ENCODE measurements around the gene ALOX5AP.

ALOX5AP gene

GRCh38 chr13:30776661-30777060 lies 41.3 kb downstream of the ALOX5AP start:
- no peak for DNase-seq (ENCODE audit: extremely low read depth, insufficient read length)
- no peak overlapping the region for H3K4me3 ChIP-seq (replicated peaks; ENCODE audit: low read depth, low read length)
- no peak for TF ChIP-seq CTCF (IDR thresholded peaks at IDR 0.05; ENCODE audit: insufficient read depth, low read length, poor library complexity, severe bottlenecking)
- no peaks in the 10 kb centered on the region for H3K36me3 ChIP-seq (ENCODE audit: control insufficient read depth, insufficient read depth, low read length)
- no peaks in the 10 kb centered on the region; the same call in 1 of the 2 replicates for H3K27me3 ChIP-seq (replicated peaks; ENCODE audit: control insufficient read depth, insufficient read depth, low read length)

DNA sequence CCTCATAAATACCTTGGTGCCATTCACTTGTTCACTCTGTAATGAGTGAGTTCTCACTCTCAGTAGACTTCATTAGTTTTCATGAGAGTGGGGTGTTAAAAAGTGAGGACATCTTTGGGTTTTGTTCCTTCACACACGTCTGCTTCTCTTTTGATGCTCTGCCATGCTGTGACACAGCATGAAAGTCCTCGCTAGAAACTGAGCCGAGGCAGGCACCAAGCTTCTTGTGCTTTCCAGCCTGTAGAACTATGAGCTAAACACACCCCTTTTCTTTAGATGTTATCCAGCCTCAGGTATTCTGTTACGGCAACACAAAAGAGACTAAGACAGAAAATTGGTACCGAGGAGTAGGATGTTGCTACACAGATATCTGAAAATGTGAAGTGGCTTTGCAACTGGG lies 43.7 kb downstream of the ALOX5AP start:
- no peaks in the 10 kb centered on the region; the same call in 1 of the 2 replicates for H3K27me3 ChIP-seq (replicated peaks; ENCODE audit: control insufficient read depth, insufficient read depth, low read length)

GRCh38 chr13:30779608-30780007 lies 44.3 kb downstream of the ALOX5AP start:
- H3K27me3 ChIP-seq (replicated peaks; ENCODE audit: control insufficient read depth, insufficient read depth, low read length) = no peaks in the 10 kb centered on the region; the same call in 1 of the 2 replicates
- H3K4me3 ChIP-seq (replicated peaks; ENCODE audit: low read depth, low read length) = no peak overlapping the region
- no peak for TF ChIP-seq CTCF (IDR thresholded peaks at IDR 0.05; ENCODE audit: insufficient read depth, low read length, poor library complexity, severe bottlenecking)

More for the DNA sequence above, 43.7 kb downstream of the ALOX5AP start:
- no peak for DNase-seq (ENCODE audit: extremely low read depth, insufficient read length)
- H3K36me3 ChIP-seq (ENCODE audit: control insufficient read depth, insufficient read depth, low read length) = no peaks in the 10 kb centered on the region
- H3K4me3 ChIP-seq (replicated peaks; ENCODE audit: low read depth, low read length) = no peak overlapping the region
- no peak for TF ChIP-seq CTCF (IDR thresholded peaks at IDR 0.05; ENCODE audit: insufficient read depth, low read length, poor library complexity, severe bottlenecking)

GRCh38 chr13:30780338-30780981 lies 45.1 kb downstream of the ALOX5AP start:
- Histone ChIP-seq H3K36me3 (ENCODE audit: control insufficient read depth, insufficient read depth, low read length) (no peaks in the 10 kb centered on the region), H3K27me3 (replicated peaks; ENCODE audit: control insufficient read depth, insufficient read depth, low read length) (no peaks in the 10 kb centered on the region; the same call in 1 of the 2 replicates), H3K4me3 (replicated peaks; ENCODE audit: low read depth, low read length) (no peak overlapping the region)
- DNase-seq (ENCODE audit: extremely low read depth, insufficient read length) = no peak
- TF ChIP-seq CTCF (IDR thresholded peaks at IDR 0.05; ENCODE audit: insufficient read depth, low read length, poor library complexity, severe bottlenecking) = no peak

More at GRCh38 chr13:30779608-30780007, 44.3 kb downstream of the ALOX5AP start:
- no peaks in the 10 kb centered on the region for H3K36me3 ChIP-seq (ENCODE audit: control insufficient read depth, insufficient read depth, low read length)
- no peak for DNase-seq (ENCODE audit: extremely low read depth, insufficient read length)

- no peak for TF ChIP-seq CTCF (IDR thresholded peaks at IDR 0.05; ENCODE audit: insufficient read depth, low read length, poor library complexity, severe bottlenecking)
- Histone ChIP-seq H3K27me3 (replicated peaks; ENCODE audit: control insufficient read depth, insufficient read depth, low read length) (no peaks in the 10 kb centered on the region; the same call in 1 of the 2 replicates), H3K4me3 (replicated peaks; ENCODE audit: low read depth, low read length) (no peak overlapping the region), H3K36me3 (ENCODE audit: control insufficient read depth, insufficient read depth, low read length) (no peaks in the 10 kb centered on the region)
- no peak for DNase-seq (ENCODE audit: extremely low read depth, insufficient read length)
These were observed 50.0 kb downstream of the ALOX5AP start for GRCh38 chr13:30785191-30785850.
